HG03571 (cell line): ENCODE results near the gene CAVIN2.

Source experiments
- ATAC-seq: cut with Tn5 transposase; IDR thresholded peaks from one replicate; pipeline ENCODE4 v1.9.1; 2021; ENCODE audit not compliant: unreplicated experiment

CAVIN2 gene

DNA sequence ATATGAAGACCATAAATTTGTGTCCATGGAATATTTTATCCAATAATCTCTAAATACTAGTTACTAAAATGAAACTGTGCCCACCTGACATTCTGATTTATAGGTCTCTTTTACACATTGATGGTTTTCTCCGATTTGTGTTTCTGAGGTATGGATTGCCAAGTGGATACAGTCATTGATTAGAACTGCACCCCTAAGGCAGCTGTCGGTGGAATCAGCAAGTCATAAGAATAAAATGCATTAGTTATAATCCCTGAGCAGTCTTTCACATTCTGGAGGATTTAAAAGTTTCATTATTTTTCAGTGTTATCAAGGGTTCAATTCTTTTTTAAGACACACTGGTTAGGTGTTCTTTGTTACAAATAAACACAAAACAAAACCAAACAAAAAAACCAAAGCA, 6.0 kb downstream of the CAVIN2 start:
- ATAC-seq = no peak

DNA sequence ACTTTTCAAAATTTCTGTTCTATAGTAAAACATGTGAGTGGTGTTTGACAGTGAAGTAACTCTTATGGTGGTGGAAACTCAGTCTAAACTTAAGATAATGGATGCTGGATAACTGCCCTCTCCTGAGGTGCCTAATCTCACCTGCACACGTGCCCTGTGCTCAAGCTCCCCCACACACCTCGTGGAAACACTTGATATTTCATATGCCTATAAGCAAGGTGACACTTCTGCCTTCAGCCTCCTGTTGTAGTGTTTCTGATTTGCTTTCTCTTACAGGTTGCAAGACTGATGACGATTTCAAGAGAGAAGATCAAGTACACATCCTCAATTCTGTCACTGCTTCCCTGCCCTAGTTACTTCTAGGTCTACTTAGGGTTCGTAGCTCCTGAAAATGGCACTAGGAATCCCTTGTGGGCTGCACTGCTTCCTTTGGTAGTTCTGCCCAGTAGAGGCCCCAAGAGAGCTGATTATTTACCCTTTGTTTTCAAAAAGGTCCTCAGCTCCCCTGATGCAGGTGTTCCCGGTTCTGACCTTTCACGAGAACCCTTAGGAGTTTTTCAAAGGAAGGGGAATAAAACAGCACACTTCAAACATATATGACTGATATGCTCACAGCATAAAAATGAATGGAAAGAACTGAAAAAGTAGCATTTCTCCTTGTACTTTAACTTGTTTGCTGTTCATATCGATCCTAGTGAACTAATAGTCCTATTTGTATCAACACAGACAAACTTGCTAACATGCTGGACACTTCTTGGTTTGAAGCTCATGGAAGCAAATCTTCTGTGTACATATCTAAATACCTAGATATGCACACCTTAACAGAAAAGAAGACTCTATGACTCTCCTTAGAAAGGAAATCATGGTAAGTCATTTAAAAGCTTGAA, 6.7 kb downstream of the CAVIN2 start:
- no peak for ATAC-seq

DNA sequence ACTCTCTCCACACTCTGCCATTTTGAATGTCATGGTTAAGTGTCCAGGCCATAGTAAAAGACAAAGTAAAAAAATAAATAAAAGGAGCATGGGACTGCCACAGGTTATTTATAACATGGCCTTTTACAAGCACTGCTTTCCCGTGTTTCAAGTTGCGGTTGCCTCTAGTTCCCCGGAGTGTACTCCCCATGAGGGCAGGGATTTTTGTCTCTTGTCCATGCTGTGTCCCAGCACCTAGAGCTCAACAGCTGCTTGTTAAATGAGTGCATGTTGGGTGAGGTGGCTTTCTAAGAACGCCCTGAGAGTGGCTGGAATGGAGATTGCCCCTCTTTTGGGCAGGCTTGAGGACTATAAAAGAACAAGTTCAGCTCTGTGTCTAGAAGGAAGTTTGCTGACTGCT, 8.4 kb downstream of the CAVIN2 start:
- ATAC-seq = no peak

DNA sequence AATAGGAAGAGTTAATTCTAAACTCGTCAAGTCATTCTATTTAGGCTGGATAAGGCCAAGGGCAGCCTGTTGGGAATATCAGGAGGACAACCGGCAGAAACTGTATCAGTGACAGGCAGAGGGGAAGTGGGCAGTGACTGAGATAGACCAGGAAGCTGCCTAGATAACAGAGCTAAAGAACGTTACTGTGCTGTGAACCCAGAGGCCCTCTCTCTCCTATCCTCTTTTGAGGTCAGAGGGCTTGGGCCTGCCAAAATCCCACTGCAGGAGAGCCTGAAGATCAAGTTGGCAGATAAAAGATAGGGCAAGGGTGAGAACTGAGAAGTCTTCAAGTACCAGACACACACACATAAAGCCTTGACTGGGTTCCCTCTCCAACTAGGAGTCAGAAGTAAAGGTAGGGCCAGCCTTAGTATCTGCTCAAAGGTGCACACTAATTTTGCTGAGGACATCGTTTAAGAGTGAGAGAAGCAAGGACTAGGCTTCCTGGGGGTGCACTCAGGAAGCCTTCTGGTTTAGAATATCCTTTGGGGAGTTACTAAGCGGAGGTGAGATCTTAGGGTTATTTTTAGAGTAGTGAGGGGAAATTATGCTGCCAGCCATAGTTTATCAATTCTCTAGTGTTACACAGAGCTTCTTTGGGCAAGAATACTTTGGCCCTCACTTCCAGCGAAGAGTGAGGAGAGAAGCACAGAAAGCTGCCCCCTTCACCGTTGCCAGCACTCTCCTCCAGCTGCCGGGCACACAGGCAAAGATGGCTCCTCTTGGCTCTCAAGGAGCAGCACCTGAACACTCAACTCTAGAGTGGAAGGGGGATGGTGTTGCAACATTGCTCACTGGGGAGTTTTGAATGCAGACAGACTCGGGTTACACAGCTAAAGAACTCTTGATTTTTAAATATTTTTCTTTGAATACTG, 9.8 kb downstream of the CAVIN2 start:
- ATAC-seq = no peak

DNA sequence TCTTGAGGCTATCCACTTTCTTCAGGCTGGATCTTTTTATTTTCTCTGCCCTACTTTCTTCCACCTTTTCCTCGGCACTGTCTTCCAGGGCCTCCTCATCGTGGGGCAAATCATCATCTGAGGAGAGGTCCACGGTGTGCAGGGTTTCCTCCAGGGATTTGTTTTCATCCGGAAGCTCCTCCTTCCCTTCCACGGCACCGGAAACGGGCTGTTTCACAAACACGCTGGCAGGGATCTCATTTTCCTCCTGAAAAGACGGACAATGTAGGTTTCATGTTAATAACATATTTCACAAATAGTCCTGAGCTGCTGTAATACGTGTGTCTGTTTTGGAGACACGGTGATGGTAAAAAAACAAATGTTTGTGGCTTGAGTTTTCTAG, 10.4 kb downstream of the CAVIN2 start:
- ATAC-seq = no peak

DNA sequence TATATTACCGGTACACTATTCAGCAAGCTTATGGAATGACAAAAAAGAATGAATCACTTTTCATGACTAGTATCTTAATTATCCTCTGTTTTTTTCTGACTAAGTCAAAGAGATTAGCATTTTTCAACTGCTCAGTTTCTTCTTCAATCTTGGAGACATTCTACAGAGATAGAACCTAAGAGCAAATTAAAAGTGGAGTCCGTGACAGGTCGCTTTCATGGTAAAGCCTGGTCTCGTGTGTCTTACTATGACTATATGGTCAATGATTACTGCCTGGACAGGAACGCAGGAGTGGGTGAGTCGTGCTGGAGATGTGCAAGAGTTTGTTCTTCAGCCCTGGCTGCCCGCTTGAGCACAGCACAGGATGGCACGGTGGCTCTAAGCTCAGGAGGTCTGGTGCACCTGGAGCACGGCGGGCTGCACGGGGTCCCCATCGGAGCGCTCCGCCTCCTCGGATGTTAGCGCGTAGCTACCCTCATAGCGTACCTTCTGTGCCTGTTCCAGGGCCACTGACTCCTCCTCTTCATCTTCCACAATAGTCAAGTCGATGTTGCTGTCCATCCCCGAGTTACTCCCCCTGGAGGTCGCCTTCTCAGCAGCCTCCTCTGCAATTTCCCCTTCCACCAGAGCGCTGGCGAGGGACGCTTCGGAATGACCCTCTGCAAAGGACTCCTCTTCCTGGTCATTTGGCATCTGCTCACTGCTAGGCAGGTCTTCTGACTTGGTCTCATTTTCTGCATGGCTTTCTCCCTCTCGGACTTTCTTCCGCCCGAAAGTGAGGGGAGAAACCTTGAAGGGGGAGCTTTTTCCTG, 11.1 kb downstream of the CAVIN2 start:
- ATAC-seq = no peak

DNA sequence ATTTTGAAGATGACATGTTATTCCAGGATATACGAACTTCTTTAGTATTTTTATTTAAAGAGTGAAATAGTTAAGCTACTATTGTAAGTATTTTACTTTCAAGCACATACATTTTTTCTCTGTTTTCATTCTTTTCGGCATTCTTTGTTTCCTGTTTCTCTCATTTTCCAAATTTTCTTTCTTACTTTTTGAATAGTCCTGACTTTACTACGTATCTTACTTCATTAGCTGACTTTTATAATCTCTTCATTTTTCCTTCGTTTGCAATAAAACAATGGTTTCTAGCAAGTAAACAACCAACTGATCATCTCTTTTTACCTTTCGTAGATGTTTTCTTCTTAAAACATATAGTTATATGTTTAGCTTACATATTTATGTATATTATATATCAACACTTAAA, 11.8 kb downstream of the CAVIN2 start:
- no peak for ATAC-seq

DNA sequence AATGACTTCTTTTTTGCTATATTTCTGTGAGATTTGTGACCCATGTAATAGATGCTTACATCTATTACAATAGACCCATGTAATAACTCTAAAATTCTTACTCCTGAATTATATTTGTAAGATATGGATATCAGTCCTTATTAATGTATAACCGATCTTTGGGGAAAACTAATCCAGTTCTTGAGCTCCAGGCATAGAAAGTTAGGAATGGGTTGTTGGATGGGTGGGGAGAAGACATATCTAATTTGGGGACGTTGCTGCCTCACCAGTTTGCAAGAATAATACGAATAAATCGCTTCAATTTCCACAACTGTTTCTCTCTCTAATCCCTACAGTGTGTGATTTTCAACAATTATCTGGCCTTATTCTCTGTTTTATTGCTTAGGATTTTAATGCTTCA, 13.5 kb downstream of the CAVIN2 start:
- no peak for ATAC-seq

DNA sequence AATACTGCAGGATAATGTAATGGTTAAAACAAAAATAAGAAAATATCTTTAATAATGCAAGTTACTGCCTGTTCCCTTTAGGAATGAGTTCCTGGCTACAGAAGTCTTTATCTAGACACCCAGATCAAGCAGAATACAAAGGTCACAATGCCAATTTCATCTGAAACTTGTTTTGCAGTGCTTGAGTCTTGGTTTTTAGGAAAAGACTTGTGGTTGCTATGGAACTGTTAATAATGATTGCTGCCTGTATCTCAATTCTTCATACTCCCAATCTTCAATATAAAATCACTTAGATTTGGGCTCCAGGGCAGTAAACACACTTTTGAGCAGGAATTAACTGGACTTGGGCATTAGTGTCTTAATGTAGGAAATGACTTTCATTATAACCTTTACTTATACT, 14.2 kb downstream of the CAVIN2 start:
- no peak for ATAC-seq

DNA sequence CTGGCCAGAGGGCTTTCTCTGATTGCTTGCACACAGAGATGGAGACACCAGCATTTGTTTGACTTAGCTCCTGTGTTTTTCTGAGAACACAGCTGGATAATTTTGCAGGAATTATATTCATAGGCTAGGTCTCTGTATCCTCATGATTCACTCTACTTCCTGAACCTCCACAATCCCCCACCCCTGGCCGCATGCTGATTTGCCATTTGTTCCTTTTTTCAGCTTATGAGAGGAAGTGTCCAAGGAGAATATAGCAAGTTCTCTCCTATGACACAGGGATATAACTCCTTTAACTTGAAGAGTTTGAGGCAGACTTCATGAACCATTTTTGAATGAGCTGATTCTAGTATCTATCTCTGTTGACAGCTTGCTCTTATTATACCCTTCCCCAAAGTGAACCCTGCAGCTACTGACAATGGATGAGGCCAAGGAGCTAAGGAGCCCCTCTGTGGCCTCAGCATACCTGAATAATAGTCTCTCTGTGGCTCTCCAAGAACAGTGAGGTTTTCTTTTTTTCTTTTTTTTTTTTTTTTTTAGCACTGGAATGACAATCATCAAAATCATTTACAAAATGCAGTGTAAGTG, 15.4 kb downstream of the CAVIN2 start:
- no peak for ATAC-seq

DNA sequence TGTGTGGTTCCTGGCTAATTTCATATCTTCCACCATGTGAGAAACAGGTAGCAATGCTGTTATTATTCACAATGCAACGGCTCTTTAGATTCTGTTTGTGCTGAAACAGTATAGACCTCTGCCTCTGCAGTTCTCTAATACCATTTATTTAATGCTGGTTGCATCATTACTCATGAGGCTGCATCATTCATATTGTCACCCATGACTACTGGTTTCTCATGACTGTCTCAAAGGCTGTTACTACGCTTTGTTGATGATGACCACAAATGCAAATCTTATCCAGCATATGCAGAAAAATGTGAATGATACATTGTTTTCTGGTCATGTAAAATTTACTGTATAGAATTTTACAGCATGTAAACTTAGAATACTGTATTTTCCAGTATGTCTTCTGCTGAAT, 22.5 kb downstream of the CAVIN2 start:
- no peak for ATAC-seq

DNA sequence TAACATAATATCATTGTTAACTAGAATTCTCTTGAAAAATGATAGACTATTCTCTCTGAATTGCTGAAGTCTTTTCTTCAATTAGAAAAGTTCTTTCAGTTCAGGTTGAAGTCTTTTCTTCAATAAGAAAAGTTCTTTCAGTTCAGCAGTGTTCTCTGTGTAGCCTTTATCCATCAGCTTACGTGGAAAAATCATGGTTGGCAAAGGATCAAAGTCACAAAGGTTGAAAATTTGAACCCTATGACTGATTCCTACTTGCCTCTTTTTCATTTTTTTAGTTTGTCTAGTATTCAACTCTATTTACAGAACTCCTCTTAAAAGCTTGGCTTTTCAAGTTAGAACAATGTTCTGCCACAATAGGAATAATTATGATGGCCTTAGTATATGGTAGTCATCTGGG, 25.8 kb downstream of the CAVIN2 start:
- no peak for ATAC-seq

DNA sequence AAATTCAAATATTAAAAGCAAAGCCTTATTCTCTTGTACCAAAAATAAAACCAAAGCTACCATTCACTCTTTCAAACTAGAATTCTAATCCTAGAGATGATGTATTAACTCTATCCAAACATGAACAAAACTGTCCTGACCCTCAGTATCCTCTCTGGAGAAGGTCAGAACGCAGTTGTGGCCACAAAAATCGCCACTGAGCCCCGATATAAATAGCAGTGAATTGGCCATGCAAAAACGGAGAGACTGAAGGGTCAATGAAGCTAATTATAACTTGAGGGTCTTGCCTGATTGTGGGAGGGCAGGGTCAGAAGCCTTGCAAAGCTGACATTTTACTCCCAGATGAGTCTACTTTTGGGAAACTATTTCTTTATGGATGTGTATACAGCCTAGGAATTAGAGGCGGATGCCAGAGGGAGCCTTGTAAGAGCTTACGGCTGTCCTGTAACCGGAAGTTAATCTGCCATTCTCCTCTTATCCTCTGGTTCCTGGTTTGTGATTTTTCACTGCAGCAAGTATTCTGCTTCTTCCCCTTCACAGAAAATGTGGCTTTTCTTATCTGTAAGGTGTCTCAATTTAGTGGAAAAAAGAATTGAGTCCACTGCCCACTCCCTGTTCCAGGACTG, 28.1 kb downstream of the CAVIN2 start:
- no peak for ATAC-seq

DNA sequence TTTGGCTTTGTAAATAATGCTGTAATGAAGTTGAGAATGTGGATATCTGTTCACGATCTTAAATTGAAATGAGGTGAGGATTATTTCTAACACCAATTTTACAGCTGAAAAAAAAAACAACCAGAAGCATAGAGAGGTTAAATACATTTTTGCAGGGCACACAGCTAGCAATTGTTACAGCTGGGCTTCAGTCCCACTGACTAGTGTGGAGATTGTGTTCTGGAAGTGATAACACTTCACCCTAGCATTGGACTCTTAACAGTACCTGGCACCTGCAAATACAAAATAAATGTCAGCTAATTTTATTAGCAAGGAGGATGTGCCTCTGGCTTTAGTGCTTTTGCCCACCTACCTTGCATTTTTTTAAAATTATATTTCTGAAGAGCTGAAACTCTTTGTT, 28.8 kb downstream of the CAVIN2 start:
- ATAC-seq = no peak

DNA sequence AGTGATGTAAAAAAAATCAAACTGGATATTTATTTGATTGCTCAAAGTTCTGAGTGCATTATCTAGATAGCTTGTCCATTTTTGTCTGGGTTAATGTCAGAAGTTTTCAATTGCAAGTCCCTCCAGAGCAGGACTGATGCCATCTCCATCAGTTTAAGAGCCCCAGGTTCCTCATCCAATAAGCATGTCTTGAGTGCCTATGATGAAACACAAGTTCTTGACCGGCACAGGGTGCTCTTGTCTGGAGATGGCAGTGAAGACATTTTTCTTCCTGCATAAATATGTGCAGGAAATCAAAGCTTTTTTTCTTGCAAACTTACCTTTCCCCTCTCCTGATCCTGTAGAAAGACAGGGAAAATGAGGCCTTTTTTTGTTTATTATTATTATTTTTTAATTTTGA, 31.9 kb downstream of the CAVIN2 start:
- no peak for ATAC-seq

DNA sequence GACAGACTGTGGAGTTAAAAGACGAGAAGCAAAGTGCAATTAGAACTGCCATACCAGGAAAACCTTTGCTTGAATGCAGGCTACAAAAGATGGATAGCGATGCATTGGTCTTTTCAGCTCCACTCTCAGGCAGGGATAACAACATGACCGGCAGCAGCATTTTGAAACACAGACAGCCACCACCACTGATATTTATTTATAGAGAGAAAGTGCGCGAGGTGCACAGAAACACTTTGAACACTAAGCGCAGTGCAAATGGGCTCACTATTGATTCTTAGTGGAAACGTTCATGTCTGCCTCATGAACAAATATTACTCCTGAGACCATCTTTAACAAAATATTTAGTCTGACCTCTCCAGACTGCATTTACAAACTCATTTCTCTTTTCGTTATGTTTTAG, 32.9 kb downstream of the CAVIN2 start:
- ATAC-seq = no peak

DNA sequence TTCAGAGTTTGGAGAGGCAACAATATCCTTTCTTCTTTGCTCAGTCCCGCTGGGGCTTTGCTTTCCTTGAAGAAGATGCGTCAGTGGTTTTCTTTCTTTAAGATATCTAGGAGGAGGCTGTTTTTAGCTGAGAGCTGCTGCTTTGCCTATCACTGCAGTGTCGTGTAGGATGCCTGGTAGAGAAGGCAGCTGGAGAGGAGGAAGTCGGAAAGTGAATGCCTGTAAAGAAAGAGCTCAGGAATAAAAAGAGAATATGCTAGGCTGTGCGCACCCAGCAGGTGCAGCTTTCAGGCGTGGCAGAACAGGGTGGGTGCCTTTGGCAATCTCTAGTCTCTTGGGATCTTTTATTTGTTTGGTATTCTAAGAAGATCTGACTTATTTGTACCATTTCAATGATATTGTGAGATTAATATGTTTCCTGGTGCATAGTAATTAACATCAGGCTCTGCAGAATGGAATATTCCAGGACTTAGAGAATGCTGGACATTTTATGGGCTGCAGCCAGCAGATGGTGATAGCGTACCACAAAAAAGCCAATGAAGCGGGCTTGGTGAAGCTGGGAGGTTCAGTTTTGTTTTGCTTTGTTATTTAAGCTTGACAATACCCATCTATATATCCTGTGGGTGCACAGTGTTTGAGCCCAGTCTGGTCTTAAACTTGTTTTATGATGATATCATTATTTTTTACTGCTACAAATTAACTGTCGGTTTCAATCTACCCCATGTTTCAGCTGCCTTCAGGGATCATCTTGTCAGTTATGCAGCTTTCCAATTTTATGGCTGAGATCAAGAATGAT, 34.9 kb downstream of the CAVIN2 start:
- peak; percentile 67 for ATAC-seq

DNA sequence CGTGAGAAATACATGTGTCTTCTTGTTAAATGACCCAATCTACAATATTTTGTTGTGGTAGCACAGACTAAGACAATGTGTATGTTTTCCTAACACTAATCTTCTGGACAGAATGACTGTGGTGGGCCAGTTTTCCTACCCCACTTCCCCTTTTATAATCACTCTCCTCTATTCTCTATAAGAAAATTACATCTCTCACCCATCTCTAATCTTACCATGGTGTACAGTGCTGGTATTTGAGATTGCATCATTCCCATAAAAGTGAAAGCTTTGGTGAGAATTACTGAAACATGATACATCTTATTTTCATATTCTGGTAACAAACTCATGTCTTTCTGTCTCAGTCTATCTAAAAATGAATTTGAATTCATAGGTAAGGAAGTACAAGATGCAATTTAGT, 40.5 kb downstream of the CAVIN2 start:
- no peak for ATAC-seq

DNA sequence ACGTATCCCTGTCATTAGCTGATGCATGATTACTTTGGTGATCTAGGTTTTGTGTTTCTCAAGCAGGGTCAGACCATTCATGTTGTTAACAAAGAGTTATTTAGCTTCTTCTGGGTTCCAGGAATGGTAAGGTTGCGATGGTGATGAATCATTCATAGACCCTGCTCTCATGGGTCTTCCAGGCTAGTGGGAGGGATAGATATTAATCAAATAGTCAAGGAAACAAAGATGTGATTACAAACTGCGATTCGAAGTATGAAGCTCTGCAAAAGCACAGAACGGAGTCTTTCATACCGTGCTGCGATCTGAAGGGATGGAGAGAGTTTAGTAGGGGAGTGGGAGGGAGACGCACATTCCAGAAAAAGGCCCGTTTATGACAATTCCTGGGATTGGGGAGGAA, 42.1 kb downstream of the CAVIN2 start:
- no peak for ATAC-seq

DNA sequence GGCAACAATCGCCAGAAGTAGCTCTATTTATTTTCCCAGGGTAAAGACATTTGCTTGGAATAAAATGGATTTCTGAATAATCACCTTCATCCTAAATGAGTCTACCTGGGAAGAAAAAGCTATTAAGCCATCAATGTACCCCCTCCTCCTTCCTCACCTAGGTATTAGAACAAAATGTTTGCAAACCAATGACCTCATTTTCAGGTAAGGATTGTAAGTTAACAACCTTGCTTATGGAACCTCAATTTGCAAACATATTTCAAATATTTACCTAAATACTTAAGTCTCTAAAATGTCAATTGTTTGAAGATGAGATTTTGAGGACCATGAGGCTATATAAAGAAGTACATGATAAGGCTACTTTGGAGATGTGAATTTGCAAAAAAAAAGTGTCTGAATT, 43.9 kb downstream of the CAVIN2 start:
- ATAC-seq = no peak
